ENCODE measurements around the gene SNPH. TPM values are rescaled to one million over a fixed set of nuclear protein-coding genes. Genes with fewer than 3 reads are reported as not detected.
A peak's percentile ranks its signal among the peaks of the same experiment; 100 is the strongest.

Gene SNPH
- total RNA-seq, 1 donor from 2014 or later: 6.3 TPM

DNA sequence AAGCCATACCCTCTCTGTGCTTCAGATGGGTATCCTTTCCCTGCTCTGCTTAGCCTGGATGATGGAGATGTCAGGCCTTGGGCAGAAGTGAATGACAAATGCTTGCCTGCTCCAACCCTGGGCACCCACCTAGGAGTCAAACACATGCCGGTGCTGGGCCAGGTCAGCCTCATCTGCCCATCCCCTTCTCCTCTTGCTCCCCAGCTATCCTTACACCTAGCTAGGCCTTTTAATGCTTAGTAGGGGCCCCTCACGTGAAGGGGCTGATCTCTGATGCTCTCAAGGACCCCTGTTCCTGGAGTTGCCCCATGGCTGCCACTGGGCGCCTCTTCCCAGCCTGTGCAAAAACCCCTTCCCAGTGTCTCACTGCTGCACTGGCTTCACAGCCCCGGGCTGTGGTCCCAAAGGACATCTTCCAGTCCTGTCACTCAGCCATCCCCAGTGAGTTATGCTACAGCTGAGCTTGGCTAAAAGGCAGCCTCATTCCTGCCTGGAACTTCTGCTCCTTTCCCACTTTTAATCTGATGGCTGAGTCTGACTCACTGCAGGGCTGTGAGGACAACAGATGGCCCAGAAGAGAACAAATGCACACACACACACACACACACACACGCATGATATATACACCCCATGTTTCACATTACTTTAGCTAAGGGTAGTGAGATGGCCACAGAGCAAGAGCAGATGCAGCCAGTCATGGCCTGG, 75.6 kb downstream of the SNPH start:
- peak; percentile 55 for DNase-seq

DNA sequence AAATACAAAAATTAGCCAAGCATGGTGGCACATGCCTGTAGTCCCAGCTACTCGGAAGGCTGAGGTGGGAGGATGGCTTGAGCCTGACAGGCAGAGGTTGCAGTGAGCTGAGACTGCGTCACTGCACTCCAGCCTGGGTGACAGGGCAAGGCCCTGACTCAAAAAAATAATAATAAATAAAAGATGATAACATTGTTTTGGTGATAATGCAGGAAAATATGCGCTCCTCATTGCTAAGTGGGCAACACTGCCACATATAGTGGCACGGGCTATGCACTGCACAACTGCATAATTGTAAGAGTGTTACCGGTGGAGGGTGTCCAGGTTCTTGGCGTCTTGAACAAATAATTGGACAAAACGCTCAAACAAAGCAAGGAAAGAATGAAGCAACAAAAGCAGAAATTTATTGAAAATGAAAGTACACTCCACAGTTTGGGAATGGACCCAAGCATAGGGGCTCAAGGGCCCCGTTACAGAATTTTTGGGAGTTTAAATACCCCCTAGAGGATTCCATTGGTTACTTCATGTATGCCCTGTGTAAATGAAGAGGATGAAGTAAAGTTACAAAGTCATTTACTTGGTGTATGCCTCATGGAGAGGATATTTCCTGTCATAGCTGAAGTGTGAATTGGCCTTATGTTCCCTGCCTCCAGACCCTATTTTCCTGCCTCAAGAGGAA, 77.5 kb downstream of the SNPH start:
- DNase-seq: peak; percentile 38

GRCh38 chr20:1345030-1345755, 79.1 kb downstream of the SNPH start:
- no peak for DNase-seq

DNA sequence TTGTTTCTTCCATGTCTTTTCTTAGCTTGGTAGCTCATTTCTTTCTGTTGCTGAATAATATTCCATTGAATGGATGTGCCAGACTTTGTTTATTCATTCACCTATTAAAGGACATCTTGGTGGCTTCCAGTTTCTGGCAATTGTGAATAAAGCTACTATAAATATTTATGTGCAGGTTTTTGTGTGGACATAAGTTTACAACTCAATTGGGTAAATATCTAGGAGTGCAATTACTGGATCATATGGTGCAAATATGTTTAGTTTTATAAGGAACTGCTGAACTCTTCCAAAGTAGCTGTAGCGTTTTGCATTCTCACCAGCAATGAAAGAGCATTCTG, 79.6 kb downstream of the SNPH start:
- DNase-seq: no peak

DNA sequence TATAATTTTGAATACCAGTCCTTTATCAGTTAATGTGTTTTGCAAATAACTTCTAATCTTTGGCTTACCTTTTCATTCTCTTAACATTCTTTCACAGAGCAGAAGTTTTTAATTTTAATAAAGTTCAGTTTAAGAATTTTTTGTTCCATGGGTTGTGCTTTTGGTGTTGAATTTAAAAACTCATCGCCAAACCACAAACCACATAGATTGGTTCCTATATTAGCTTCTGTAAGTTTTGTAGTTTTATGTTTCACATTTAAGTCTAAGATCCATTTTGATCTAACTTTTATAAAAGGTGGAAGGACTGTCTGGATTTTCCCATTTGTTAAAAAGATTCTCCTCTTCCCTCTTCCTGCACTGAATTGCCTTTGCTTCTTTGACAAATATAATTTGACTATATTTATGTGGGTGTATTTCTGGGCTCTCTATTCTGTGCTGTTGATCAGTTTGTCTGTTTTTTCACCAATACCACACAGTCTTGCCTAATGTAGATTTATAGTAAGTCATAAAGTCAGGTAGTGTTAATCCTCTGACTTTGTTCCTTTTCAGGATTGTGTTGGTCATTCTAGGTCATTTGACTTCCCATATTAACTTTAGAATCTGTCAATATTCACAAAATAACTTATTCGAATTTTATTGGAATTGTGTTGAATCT, 80.3 kb downstream of the SNPH start:
- DNase-seq: no peak

GRCh38 chr20:1353956-1354355, 87.9 kb downstream of the SNPH start:
- DNase-seq: no peak

GRCh38 chr20:1357921-1358671, 92.0 kb downstream of the SNPH start:
- DNase-seq: no peak

Other genes starting within 250 kb of the SNPH start
- gene PSMF1, start 147.7 kb upstream of the SNPH start, total RNA-seq: 32.7 and 65.0 TPM in 2 replicates
- gene TMEM74B, start 81.3 kb upstream of the SNPH start, total RNA-seq: 0.34 and 0.60 TPM in 2 replicates
- not detected in 2 replicates for gene C20orf202, start 62.8 kb upstream of the SNPH start, total RNA-seq
- gene RAD21L1, start 40.2 kb upstream of the SNPH start, total RNA-seq: not detected in 2 replicates
- gene SDCBP2, start 62.8 kb downstream of the SNPH start, total RNA-seq: 4.6 and 6.0 TPM in 2 replicates
- 269 and 390 TPM in 2 replicates for gene FKBP1A, start 126.8 kb downstream of the SNPH start, total RNA-seq
- 28.8 and 39.6 TPM in 2 replicates for gene NSFL1C, start 200.6 kb downstream of the SNPH start, total RNA-seq
- gene SIRPB2, start 225.1 kb downstream of the SNPH start, total RNA-seq: 0.51 and 1.3 TPM in 2 replicates

Data from dermis blood vessel endothelial cell (primary cell).